Esophagus squamous epithelium (tissue), 5 donors: ENCODE measurements around the gene FAM236B. TPM values are rescaled to one million over a fixed set of nuclear protein-coding genes. Genes with fewer than 3 reads are reported as not detected.
"Not testable (repeated sequence)": the region's sequence is repeated elsewhere in the genome, so short reads cannot be mapped to it uniquely, and the experiment has no call there.

Experiments used
- DNase-seq: peaks from one replicate; lab custom pipeline; 2025; lab: John Stamatoyannopoulos, UW
- H3K27ac ChIP-seq, 4 donors: fragments of 200-600 bp; sonication (generic); one replicate each; pipeline ENCODE4 v1.5.1; 2016 to 2019; ENCODE audit warnings: mild to moderate bottlenecking in 1 of 4
- H3K27me3 ChIP-seq, 4 donors: fragments of 200-600 bp; sonication (generic); 1 replicate in 3 of 4; 2 replicates in 1 of 4; pipeline versions ENCODE4 v1.5.1 to v1.6.0; 2017 to 2021; ENCODE audit warnings: antibody characterized with exemption in 1 of 4
- H3K36me3 ChIP-seq, 3 donors: fragments of 200-600 bp; sonication (generic); one replicate each; pipeline ENCODE4 v1.5.1; 2016 to 2019
- H3K4me1 ChIP-seq, 3 donors: fragments of 200-600 bp; sonication (generic); one replicate each; pipeline ENCODE4 v1.5.1; 2017 to 2019
- H3K4me3 ChIP-seq, 4 donors: fragments of 200-600 bp; sonication (generic); 1 replicate in 3 of 4; 2 replicates in 1 of 4; pipeline ENCODE4 v1.5.1; 2016 to 2019; ENCODE audit warnings: mild to moderate bottlenecking in 2 of 4, moderate library complexity in 1 of 4
- H3K9me3 ChIP-seq, 3 donors: fragments of 200-600 bp; sonication (generic); one replicate each; pipeline ENCODE4 v1.5.1; 2016 to 2019
- WGBS, 2 donors: methylation state at CpG; one replicate each; pipeline ENCODE4 v1.1.5; 2018; 5-methylcytosine and 5-hydroxymethylcytosine counted together
- intact Hi-C: fragments of 100-400 bp; cut with DNase I; formaldehyde crosslinking; loops from one replicate; pipeline ENCODE4 v1.15.0; 2022
- total RNA-seq, 4 donors: library from RNA; depleted of rRNA; stranded (reverse); fragments of >200 nt; gene quantifications; one replicate each; pipeline ENCODE4 v1.1.0, GENCODE V29; 2016
- donor health status: DM: yes; HTN: yes; CAD: no.

The FAM236B gene
- not detected for total RNA-seq

DNA sequence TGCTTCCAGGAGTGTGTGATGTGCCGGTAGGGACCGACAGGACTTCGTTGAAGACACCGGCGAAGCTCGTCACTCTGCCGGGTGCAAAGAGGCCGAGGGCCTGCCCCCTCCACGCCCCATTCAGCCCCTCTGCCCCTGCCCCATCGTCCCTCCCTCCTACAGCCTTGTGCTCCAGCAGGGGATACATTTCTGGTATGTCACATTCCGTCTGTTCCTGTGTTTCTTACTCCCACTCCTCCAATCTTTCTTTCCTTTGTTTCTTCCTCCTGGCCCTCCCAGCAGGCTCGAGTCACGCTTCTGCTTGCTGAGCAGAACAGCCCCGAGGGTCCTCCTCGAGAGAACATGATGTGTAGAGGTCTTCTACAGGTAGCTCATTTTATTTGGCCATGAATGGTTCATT, at the start of gene FAM236B:
Gene FAM236B (minus strand): TSS at position 101 of the 400 bp plus-strand sequence. CDS start 100 bp downstream, at position 1.
- intact Hi-C loops, H3K27ac ChIP-seq, H3K36me3 ChIP-seq, H3K4me1 ChIP-seq, H3K4me3 ChIP-seq, H3K27me3 ChIP-seq, DNase-seq, H3K9me3 ChIP-seq: not testable (repeated sequence)
- WGBS, 2 donors = no CpG with 5 or more reads among the region's 15 CpGs

GRCh38 chrX:72830701-72831100, 48.2 kb upstream of the FAM236B start:
- H3K4me3 ChIP-seq, H3K27me3 ChIP-seq, DNase-seq, H3K4me1 ChIP-seq, H3K9me3 ChIP-seq, intact Hi-C loops, H3K27ac ChIP-seq, H3K36me3 ChIP-seq: not testable (repeated sequence)
- WGBS, 2 donors = no CpG with 5 or more reads among the region's 13 CpGs

- no CpG with 5 or more reads among the region's 13 CpGs for WGBS, 2 donors
- H3K27me3 ChIP-seq, H3K9me3 ChIP-seq, H3K4me1 ChIP-seq, H3K27ac ChIP-seq, H3K4me3 ChIP-seq, intact Hi-C loops, H3K36me3 ChIP-seq, DNase-seq: not testable (repeated sequence)
These were observed 25.6 kb upstream of the FAM236B start, which contains the start of gene FAM236D for GRCh38 chrX:72808110-72808509. FAM236D (minus strand) TSS chrX:72808210; CDS start chrX:72808110, 100 bp downstream.

DNA sequence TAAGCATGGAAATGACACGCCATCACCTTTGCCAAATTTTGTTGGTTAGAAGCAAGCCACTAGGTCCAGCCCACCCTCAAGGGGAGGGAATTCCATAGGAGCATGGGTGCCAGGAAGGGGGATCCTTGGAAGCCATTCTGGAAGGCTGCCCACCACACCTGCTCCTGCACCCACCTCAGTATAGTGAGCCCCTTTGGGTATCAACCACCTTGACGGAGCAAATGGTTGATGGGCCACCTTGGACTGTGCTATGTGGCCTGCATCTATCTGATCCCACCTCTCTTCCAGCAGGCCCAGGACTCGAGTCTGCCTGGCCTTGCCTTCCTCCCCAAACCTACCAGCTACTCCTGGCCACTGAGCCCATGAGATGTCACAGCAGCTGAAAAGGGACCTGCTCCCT, 7.9 kb upstream of the FAM236B start:
- H3K36me3 ChIP-seq, H3K27ac ChIP-seq, H3K9me3 ChIP-seq, H3K4me1 ChIP-seq, intact Hi-C loops, H3K4me3 ChIP-seq, DNase-seq, H3K27me3 ChIP-seq: not testable (repeated sequence)
- no CpG with 5 or more reads among the region's 3 CpGs for WGBS, 2 donors

GRCh38 chrX:72788142-72788541, 5.7 kb upstream of the FAM236B start:
- intact Hi-C loops, H3K27me3 ChIP-seq, H3K36me3 ChIP-seq, H3K27ac ChIP-seq, DNase-seq, H3K9me3 ChIP-seq, H3K4me3 ChIP-seq, H3K4me1 ChIP-seq: not testable (repeated sequence)
- no CpG with 5 or more reads among the region's 1 CpG for WGBS, 2 donors

DNA sequence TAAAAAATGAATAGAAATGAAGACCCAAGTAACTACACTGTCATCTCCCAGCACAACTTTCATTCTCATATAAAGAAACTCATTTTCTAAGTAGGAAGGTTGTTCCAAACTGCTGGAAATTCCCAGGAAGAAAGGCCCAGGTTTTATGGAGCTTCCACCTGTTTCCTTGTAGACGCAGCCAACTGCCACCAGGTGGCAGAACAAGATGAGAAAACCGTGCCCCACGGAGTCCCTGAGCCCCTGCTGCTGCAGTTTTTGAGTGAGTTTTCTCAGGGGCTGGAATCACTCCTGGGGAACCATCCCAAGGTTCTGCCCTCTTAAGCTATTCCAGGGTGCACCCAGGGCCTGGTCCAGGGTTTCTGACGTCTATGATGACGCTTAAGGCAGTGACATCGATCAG, 1.5 kb upstream of the FAM236B start:
- H3K9me3 ChIP-seq, H3K4me1 ChIP-seq, intact Hi-C loops, DNase-seq, H3K27ac ChIP-seq, H3K4me3 ChIP-seq, H3K36me3 ChIP-seq, H3K27me3 ChIP-seq: not testable (repeated sequence)
- WGBS, 2 donors = no CpG with 5 or more reads among the region's 6 CpGs

DNA sequence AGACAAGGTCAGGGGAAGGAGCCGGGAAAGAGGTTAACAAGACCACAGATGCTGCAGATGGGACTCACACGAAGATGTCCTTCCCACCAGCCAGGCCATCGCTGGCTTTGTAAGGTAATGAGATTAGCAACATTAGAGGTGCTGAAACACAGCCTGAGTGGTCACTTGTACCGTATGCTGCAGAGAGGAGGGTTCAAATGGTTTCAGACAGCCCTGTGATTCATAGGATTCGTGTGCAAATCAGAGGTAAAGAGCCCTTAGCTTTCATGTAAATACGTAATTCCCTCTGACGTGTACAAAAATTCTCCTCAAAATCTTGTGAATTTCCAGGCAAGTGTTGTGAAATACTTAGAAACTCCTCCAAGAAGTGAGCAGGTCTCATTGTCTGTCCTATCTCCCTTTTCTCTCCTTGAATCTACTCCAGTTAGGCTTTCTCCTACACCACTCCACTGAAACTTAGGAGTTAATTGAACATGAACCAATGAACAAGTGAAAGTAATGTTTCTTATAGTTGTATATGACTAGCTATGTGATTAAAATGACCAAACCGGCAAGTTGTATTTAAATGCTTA, 991 bp upstream of the FAM236B start:
- H3K9me3 ChIP-seq, DNase-seq, intact Hi-C loops, H3K27ac ChIP-seq, H3K36me3 ChIP-seq, H3K27me3 ChIP-seq, H3K4me1 ChIP-seq, H3K4me3 ChIP-seq: not testable (repeated sequence)
- no CpG with 5 or more reads among the region's 8 CpGs for WGBS, 2 donors

GRCh38 chrX:72778146-72778545, 4.3 kb downstream of the FAM236B start:
- H3K9me3 ChIP-seq, intact Hi-C loops, H3K27me3 ChIP-seq, H3K4me3 ChIP-seq, DNase-seq, H3K36me3 ChIP-seq, H3K27ac ChIP-seq, H3K4me1 ChIP-seq: not testable (repeated sequence)
- no CpG with 5 or more reads among the region's 6 CpGs for WGBS, 2 donors

DNA sequence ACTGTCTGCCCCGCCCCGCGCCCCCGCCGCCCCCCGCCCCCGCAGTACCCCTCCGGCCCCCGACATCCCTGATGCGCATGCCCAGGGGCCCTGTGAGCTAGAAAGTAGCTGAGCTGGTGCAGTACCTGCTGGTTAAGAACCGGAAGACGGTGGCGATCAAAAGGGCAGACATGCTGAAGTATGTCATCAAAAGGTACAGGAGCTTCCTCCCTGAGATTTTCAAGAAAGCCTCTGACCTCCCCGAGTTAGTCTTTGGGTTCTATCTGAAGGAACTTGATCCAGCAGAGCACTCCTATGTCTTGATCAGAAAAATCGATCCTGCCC, 5.0 kb downstream of the FAM236B start:
- H3K4me1 ChIP-seq, DNase-seq, H3K27me3 ChIP-seq, H3K9me3 ChIP-seq, intact Hi-C loops, H3K4me3 ChIP-seq, H3K27ac ChIP-seq, H3K36me3 ChIP-seq: not testable (repeated sequence)
- WGBS, 2 donors = no CpG with 5 or more reads among the region's 15 CpGs

DNA sequence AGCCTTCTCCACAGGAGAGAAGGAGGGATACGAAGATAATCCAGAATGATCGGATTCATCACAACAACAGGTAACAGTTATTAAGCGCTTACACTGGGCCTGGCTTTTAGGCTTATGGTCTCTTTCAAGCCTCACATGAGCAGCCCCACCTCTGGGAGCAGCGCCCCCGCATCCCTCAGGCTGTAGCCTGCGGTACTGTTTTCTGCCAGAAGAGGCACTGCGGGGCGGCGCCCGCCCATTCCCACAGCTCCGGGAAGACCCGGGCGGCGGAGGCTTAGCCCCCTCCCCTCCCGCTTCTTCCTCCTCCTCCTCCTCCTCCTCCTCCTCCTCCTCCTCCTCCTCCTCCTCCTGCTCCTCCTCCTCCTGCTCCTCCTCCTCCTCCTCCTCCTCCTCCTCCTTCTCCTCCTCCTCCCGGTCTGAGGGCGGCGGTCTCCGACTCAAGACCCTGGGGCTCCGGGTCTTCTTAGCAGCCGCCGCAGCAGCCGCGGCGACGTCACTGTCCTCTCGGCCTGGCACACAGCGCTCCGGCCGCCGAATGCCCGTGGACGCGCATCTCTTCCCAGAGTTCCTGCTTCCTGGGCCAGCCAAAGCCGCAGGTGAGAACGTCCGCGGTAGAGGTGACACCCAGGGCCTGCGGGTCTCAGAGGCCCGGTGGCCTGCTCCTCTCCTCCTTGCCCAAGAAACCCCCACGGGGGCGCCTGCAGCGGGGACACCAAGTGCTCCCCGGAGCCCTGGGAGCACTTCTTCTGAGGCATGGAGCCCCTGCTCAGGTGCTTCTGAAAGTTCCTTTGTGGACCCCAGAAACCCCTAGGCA, 5.6 kb downstream of the FAM236B start, which contains the start of gene DMRTC1B:
Gene DMRTC1B (plus strand): TSS at position 238 of the 814 bp plus-strand sequence. CDS start 68,246 bp downstream, outside the sequence.
- H3K4me1 ChIP-seq, H3K27me3 ChIP-seq, H3K9me3 ChIP-seq, H3K36me3 ChIP-seq, intact Hi-C loops, H3K4me3 ChIP-seq, H3K27ac ChIP-seq, DNase-seq: not testable (repeated sequence)
- WGBS, 2 donors = no CpG with 5 or more reads among the region's 44 CpGs

GRCh38 chrX:72760454-72760853, 22.0 kb downstream of the FAM236B start:
- intact Hi-C loops, H3K4me3 ChIP-seq, DNase-seq, H3K36me3 ChIP-seq, H3K27me3 ChIP-seq, H3K9me3 ChIP-seq, H3K27ac ChIP-seq, H3K4me1 ChIP-seq: not testable (repeated sequence)
- WGBS, 2 donors = no CpG with 5 or more reads among the region's 9 CpGs

- H3K4me3 ChIP-seq, H3K9me3 ChIP-seq, H3K27ac ChIP-seq, intact Hi-C loops, H3K36me3 ChIP-seq, H3K4me1 ChIP-seq, H3K27me3 ChIP-seq, DNase-seq: not testable (repeated sequence)
- WGBS, 2 donors = no CpG with 5 or more reads among the region's 3 CpGs
These were observed 33.9 kb downstream of the FAM236B start for GRCh38 chrX:72748545-72748944.

DNA sequence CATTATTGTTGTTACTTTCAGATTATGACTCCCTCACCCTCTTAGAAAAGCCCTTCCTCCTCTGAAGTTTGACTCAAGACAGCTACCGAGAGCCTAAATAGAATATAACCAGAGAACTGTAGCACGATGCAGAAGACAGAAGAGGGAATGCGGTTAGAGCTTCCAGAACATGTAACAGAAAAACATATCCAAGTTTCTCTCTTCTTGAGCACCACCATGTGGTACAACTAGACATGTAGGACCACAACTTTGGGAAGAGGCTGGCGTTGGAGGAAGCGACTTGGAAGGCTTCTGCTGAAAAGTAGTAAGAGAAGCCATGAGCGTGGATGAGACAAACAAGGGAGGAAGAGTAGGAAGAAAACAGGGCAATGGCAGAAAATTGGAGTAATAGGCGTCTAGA, 36.9 kb downstream of the FAM236B start:
- H3K36me3 ChIP-seq, H3K4me1 ChIP-seq, intact Hi-C loops, H3K9me3 ChIP-seq, H3K27ac ChIP-seq, H3K4me3 ChIP-seq, DNase-seq, H3K27me3 ChIP-seq: not testable (repeated sequence)
- no CpG with 5 or more reads among the region's 7 CpGs for WGBS, 2 donors
